Measurements from ENCODE around the gene KRT34. TPM values are rescaled to one million over a fixed set of nuclear protein-coding genes. Genes with fewer than 3 reads are reported as not detected.
"Not testable (repeated sequence)": the region's sequence is repeated elsewhere in the genome, so short reads cannot be mapped to it uniquely, and the experiment has no call there.

The KRT34 gene
- polyA plus RNA-seq, 10 donors = 0.12 TPM; not detected in 9

- DNase-seq = peak in 2 of 3 donors; percentile 6 to 29
Observed at GRCh38 chr17:41367426-41368075, 14.6 kb downstream of the KRT34 start.

- DNase-seq = no peak
Observed at GRCh38 chr17:41366070-41366469, 16.0 kb downstream of the KRT34 start.

- DNase-seq = no peak
Observed at GRCh38 chr17:41363881-41364280, 18.2 kb downstream of the KRT34 start.

DNA sequence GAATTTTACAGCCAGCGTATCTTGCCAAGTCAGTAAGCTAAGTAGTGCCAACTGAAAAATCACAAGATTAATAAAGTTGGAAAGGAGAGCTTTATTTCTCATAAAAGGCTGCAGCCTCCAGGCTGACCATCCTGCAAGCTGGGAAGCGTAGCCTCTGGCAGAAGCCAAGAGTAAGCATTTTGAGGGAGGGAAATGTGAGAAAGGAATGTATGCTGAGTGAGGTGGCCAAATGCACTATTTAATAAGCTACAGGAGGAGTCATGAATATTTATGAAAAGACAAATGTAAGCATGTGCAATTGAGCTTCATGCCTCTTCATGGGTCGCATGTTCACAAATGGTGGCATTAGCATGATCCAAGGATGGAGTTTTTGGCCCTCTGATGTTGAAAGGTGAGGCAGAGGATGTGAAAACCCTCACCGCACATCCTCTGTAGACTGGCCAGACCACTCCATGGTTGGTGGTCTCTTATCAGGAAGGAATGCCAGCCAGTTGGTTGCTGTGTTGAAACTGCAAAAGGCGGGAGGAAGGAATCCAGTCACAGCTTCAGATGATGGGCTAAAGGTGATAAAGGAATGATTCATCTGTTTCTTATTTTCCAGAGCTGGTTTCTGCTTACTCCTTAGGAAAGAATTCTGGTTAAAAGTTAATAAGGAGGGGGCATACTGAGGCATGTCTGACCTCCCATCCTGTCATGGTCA, 21.7 kb downstream of the KRT34 start:
- DNase-seq = peak in 1 of 3 donors; percentile 41

GRCh38 chr17:41354536-41354935, 27.6 kb downstream of the KRT34 start:
- DNase-seq = no peak

- DNase-seq = no peak
Observed at GRCh38 chr17:41352597-41353366, 29.3 kb downstream of the KRT34 start.

- no peak for DNase-seq
Observed at GRCh38 chr17:41351177-41351576, 30.9 kb downstream of the KRT34 start.

DNA sequence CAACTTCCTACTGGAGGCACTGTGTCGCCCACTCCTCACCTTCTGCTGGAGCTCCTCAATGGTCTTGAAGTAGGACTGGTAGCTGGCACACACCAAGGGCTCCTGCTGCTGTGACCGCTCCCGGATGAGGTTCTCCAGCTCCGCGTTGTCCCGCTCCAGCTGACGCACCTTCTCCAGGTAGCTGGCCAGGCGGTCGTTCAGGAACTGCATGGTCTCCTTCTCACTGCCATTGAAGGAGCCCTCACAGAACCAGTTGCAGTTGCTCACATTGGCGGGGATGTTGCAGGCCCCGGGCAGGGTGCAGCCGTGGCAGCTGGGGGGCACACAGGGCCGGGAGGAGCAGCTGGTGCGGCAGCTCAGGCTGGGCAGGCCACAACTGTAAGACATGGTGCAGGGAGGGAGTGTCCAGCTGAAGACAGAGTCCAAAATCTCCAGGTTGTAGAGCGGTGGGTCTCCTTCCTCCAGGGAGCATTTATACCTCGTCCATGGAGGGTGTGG, 31.7 kb downstream of the KRT34 start, which contains the start of gene KRT33A:
Gene KRT33A, minus strand, starts transcription at position 448 of the 498 bp plus-strand sequence. Its CDS starts 61 bp downstream, at position 387.
- not testable (repeated sequence) for DNase-seq

DNA sequence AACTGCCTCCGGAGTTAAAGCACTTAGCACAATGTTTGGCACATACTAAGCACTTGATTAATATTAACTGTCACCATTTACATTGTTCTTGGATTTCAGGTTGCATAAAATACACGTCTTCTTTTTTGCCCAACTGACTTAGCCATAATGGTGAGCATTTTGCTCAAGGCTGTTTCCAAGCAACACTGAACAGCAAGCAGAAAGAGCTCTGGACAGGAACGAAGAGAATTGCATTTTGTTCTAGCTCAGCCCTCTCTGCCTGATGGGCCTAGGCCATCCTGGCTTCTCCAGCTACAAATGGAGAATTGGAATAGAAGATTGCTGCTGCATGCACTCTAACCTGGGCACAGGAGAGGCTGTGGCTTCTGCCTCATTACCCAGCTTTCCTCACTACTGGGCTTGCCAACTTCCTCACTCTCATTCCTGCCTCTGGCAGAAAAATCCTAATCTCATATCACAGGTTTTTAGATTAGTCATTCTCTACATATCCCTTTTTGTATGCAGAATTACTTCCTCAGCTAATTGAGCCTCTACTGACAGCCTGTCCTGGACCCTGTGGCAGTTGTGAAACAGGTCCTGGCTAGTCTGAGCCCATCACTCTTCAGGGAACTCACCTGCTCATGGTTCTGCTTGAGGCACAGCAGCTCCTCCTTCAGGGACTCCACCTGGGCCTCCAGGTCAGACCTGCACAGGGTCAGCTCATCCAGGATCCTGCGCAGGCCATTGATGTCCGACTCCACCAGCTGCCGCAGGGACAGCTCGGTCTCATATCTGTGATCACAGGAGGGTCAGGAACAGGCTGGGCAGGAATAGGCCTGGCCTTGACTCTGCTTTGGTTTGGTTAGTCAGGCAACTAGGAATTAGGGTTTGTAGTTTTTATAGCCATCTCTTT, 34.0 kb downstream of the KRT34 start:
- no peak for DNase-seq

- not testable (repeated sequence) for DNase-seq
Observed at GRCh38 chr17:41346421-41346820, 35.7 kb downstream of the KRT34 start.

- no peak for DNase-seq
Observed at GRCh38 chr17:41345992-41346391, 36.1 kb downstream of the KRT34 start.

DNA sequence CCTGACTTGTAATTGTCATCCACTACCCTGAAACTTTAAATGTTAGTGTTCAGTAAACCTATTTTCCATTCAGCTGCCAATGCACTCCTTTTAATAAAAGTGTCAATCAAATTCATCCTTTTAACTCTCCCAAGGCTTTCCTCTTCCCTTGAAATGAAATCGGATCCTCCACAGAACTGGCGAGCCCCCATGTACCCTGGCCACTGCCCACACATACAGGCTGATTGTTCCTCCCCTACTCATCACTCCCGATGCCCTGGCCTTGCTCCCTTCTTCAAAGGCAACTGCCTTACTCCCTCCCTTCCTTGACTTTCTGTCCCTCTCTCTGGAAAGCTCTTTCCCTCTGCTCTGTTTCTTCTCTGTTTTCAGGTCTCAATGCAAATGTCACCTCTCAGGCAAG, 39.1 kb downstream of the KRT34 start:
- no peak for DNase-seq

GRCh38 chr17:41340934-41341861, 40.9 kb downstream of the KRT34 start:
- DNase-seq = no peak

DNA sequence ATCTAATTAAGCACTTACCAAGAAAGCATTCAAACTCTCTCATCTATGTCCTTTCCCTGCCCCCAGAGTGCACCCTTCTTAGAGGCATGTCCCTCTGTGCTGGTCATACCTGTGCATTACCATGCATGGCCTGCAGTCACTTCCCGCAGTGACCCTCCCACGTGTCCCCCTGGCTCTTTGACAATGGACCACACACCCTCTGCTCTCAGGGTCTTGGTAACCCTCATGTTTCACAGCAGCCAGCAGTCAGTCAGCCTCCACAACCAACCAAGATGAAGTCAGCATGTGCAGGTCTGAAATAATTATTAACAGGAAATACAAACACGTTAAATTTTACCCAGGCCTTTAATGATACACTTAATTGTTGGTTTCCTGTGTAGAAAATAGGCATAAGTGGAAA, 41.6 kb downstream of the KRT34 start:
- no peak for DNase-seq

DNA sequence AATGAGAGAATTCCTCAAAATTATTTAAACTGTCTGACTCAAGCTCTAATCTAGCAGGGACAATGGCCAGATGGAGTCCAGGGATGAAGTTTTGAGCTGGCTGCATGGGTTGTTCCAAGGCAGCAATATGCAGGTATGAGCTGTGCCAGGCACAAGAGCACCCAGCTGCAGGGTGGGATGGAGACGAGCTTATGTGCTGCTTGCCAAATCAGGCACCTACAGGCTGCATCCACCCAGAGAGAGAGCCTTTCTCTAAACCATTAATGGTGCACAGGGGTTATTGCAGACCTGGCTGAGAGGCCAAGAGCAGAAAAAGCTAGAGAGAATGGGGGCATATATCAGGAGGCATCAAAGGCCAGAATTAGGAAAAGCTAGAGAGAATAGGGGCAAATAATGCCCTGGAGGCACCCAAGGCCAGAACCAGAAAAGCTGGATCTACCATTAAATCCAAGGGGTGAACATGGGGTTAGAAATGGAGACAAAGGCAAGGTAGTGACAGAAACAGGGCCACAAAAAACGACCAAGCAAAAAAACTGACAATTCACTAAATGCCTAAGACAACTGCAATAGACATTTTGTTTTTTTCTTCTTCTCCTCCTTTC, 42.4 kb downstream of the KRT34 start:
- no peak for DNase-seq

GRCh38 chr17:41338961-41339485, 43.1 kb downstream of the KRT34 start:
- DNase-seq = no peak

DNA sequence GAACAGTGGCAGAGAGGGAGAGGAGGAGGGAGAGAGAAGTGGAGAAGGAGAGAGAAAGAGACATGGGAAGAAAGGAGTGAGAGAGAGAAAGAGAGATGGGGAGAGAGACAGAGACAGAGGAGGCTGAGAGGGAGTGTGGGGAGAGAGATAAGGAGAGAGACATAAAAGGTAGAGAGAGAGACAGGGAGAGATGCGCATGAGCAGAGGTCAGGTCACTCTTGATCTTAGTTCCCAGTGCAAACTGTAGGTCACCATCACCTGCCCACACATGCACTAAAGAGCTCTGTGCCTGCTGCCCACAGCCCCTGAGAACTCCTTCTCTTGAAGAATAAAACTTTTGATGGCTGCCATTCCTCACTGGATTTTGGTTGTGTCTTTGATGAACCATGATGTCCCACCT, 46.4 kb downstream of the KRT34 start:
- no peak for DNase-seq

DNA sequence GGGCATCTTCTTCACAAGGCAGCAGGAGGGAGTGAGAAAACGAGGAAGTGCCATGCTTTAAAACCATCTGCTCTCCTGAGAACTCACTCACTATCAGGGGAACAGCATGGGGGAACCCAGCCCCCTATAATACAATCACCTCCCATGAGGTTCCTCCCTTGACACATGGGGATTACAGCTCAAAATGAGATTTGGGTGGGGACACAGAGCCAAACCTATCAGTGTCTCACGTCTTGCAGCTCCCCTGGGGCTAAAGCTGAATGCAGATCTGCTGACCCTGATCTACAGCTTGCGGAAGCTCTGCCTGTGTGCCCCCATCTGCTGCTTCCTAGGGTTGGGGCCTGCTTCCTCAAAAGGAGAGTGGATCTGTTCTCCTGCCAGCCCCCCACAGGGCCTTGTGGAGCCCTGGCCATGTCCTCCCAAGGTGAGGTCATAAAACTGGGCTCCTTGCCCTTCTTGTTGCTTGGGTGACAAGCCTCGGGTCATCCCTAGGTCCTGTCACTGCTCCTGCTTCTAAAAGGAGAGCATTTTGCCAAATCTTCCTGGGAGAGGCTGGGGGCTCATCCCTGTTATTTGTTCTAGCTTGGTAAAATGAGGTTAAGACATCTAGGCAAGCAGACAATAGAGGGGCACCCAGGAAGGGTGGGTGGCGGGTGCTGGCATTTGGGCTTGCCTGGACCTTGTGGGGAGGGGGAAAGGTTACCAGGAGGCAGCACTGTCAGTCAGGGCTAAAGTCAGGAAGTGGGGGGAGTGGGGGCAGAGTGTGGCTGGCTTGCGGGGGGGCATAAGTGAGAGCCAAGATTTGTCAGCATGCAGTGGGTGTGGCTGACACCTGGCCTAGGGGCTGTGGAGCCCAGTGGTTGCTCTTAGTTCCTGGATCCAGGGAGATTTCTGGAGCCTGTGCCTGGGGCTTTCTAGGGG, 47.5 kb downstream of the KRT34 start:
- no peak for DNase-seq
